ENCODE results near the gene ADGRV1.

GRCh38 chr5:90601468-90601867 is 42.9 kb downstream of the ADGRV1 start:
- TF ChIP-seq POLR2A (IDR thresholded peaks at IDR 0.05) (no peak), CTCF (IDR thresholded peaks at IDR 0.05) (no peak)

All from prostate gland (tissue), 2 donors.